Measurements from ENCODE around the gene FGF1. TPM values are rescaled to one million over a fixed set of nuclear protein-coding genes. Genes with fewer than 3 reads are reported as not detected.

FGF1 gene
- total and polyA plus RNA-seq, 2 donors (not counting 3 experiments of a cell fraction or from before 2014, with no cell fraction given), result not detected

DNA sequence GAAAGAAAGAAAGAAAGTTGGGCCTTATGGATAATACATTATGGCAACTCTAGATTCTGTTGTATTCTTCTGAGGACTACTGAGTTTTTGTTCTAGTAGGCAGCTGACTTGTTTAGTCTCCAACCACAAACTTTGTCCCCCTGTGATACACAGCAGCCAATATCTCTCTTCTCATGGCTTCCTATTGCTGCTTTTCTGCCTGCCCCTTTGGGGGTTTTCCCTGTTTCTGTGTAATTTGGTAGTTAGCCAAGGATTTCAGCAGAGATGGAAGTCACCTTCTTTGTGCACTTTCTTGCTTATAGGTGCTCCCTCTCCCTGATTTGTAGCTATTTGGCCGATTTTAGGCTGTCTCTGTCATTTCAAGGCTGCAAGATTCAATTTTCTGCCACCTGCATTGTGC is 109.6 kb downstream of the FGF1 start:
- H3K36me3 ChIP-seq (ENCODE audit: control insufficient read depth in 2 of 2, extremely low read depth in 1 of 2, insufficient read depth in 2 of 2, low read length in 2 of 2), result no peaks in the 10 kb centered on the region
- H4K20me1 ChIP-seq (replicated peaks; ENCODE audit: control insufficient read depth, extremely low read depth, insufficient read depth, low read length), result no peaks in the 10 kb centered on the region
- TF ChIP-seq JUN (IDR thresholded peaks at IDR 0.05; ENCODE audit: borderline replicate concordance, insufficient read depth, insufficient read length, low read depth) (no peak), POLR2AphosphoS5 (IDR thresholded peaks at IDR 0.05; ENCODE audit: insufficient read depth, low read depth, low read length) (no peak), MYC (IDR thresholded peaks at IDR 0.05; ENCODE audit: low read depth, low read length) (no peak), MAX (IDR thresholded peaks at IDR 0.05; ENCODE audit: insufficient read depth, insufficient read length) (no peak), POLR2A (IDR thresholded peaks at IDR 0.05; ENCODE audit: low read depth, low read length) (no peak), GATA2 (IDR thresholded peaks at IDR 0.05; ENCODE audit: insufficient read depth, insufficient read length, low read depth, low read length) (no peak), EZH2 (IDR thresholded peaks at IDR 0.05; ENCODE audit: borderline replicate concordance, low read depth, low read length, severe bottlenecking) (no peak), FOS (IDR thresholded peaks at IDR 0.05; ENCODE audit: borderline replicate concordance, insufficient read depth, low read length) (no peak)
- TF ChIP-seq, protein P1, sequence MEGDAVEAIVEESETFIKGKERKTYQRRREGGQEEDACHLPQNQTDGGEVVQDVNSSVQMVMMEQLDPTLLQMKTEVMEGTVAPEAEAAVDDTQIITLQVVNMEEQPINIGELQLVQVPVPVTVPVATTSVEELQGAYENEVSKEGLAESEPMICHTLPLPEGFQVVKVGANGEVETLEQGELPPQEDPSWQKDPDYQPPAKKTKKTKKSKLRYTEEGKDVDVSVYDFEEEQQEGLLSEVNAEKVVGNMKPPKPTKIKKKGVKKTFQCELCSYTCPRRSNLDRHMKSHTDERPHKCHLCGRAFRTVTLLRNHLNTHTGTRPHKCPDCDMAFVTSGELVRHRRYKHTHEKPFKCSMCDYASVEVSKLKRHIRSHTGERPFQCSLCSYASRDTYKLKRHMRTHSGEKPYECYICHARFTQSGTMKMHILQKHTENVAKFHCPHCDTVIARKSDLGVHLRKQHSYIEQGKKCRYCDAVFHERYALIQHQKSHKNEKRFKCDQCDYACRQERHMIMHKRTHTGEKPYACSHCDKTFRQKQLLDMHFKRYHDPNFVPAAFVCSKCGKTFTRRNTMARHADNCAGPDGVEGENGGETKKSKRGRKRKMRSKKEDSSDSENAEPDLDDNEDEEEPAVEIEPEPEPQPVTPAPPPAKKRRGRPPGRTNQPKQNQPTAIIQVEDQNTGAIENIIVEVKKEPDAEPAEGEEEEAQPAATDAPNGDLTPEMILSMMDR (IDR thresholded peaks at IDR 0.05; ENCODE audit: extremely low read depth in 1 of 2, insufficient read depth in 1 of 2, low read depth in 1 of 2, low read length in 2 of 2), result no peak
- FAIRE-seq (no peak), DNase-seq (ENCODE audit: low read depth, low spot score) (peak; percentile 30)
- H2AFZ ChIP-seq (ENCODE audit: low read depth, low read length), result no peak overlapping the region
- no peaks in the 10 kb centered on the region for H3K9me1 ChIP-seq (replicated peaks; ENCODE audit: control insufficient read depth, extremely low read depth, insufficient read depth, low read length)
- H3K27ac ChIP-seq (ENCODE audit: insufficient read depth, low read depth, low read length), result no peak overlapping the region
- no TSS peak for BruUV-seq (replicated peaks)
- no peaks in the 10 kb centered on the region for H3K79me2 ChIP-seq (ENCODE audit: control insufficient read depth, insufficient read depth, low read length)
- dilution Hi-C loops (cut with MboI; ENCODE audit: extremely low pct_ligation_motif_present, low sequenced_read_pairs), result no loop called here
- intact Hi-C loops (cut with micrococcal nuclease), result no loop called here
- H3K9ac ChIP-seq (replicated peaks; ENCODE audit: extremely low read depth, insufficient read depth, low read length), result no peak overlapping the region
- no peaks in the 10 kb centered on the region for H3K4me1 ChIP-seq (ENCODE audit: control insufficient read depth, extremely low read depth, insufficient read depth, low read length)
- H3K4me2 ChIP-seq (ENCODE audit: insufficient read depth, low read length), result no peak overlapping the region
- H3K27me3 ChIP-seq (ENCODE audit: control insufficient read depth in 2 of 2, insufficient read depth in 2 of 2, low read length in 2 of 2), result peaks cover 0 to 2% of the 10 kb centered on the region in 2 experiments
- no peaks in the 10 kb centered on the region for H3K9me3 ChIP-seq (replicated peaks; ENCODE audit: control insufficient read depth, insufficient read depth, low read length)
- CTCF ChIA-PET, result interaction anchor here (2.0 to 2.5 kb wide), 2 partner anchors 11 to 79 kb away, joined by 6 to 8 read pairs; no protein-coding TSS in a partner anchor
- POLR2A ChIA-PET, result no interaction called here
- H3K4me3 ChIP-seq (replicated peaks in 1 of 3; ENCODE audit: insufficient read depth in 1 of 3, low read depth in 1 of 3, low read length in 3 of 3), result no peak overlapping the region

All from endothelial cell of umbilical vein (primary cell).